ENCODE results near the gene ACOT9.

The ACOT9 gene

DNA sequence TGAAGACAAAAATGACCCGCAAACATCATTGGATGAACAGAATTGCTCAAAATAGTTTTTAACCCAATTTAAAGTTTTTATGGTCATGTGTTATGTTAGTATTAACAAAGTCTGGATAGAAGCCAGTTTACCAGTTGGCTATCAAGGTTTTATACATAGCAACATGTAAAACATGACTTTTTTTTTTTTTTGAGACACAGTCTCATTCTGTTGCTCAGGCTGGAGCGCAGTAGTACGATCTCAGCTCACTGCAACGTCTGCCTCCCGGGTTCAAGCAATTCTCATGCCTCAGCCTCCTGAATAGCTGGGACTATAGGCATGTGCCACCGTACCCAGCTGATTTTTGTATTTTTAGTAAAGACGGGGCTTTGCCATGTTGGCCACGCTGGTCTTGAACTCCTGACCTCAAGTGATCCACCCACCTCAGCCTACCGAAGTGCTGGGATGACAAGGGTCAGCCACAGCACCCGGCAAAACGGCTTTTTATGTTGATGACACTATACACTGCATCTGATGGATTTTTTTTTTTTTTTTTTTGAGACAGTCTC, 43.3 kb upstream of the ACOT9 start:
- TF ChIP-seq, protein P1, sequence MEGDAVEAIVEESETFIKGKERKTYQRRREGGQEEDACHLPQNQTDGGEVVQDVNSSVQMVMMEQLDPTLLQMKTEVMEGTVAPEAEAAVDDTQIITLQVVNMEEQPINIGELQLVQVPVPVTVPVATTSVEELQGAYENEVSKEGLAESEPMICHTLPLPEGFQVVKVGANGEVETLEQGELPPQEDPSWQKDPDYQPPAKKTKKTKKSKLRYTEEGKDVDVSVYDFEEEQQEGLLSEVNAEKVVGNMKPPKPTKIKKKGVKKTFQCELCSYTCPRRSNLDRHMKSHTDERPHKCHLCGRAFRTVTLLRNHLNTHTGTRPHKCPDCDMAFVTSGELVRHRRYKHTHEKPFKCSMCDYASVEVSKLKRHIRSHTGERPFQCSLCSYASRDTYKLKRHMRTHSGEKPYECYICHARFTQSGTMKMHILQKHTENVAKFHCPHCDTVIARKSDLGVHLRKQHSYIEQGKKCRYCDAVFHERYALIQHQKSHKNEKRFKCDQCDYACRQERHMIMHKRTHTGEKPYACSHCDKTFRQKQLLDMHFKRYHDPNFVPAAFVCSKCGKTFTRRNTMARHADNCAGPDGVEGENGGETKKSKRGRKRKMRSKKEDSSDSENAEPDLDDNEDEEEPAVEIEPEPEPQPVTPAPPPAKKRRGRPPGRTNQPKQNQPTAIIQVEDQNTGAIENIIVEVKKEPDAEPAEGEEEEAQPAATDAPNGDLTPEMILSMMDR (IDR thresholded peaks at IDR 0.05; ENCODE audit: insufficient read depth, missing control alignments), result no peak
- no peak for FAIRE-seq
- no peak for DNase-seq (ENCODE audit: insufficient read length, low spot score)

DNA sequence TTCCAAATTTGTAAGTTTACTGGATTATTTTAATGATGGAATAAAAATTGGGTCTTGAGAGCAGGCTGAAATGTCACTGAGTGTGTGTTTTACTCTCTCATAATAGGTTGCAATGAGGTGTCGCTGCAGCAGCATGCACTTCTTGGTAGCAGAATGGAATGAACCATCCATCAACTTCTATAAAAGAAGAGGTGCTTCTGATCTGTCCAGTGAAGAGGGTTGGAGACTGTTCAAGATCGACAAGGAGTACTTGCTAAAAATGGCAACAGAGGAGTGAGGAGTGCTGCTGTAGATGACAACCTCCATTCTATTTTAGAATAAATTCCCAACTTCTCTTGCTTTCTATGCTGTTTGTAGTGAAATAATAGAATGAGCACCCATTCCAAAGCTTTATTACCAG, 42.5 kb upstream of the ACOT9 start:
- DNase-seq (ENCODE audit: insufficient read length, low spot score) (no peak), FAIRE-seq (no peak)
- TF ChIP-seq, protein P1 (IDR thresholded peaks at IDR 0.05; ENCODE audit: insufficient read depth, missing control alignments), result no peak

DNA sequence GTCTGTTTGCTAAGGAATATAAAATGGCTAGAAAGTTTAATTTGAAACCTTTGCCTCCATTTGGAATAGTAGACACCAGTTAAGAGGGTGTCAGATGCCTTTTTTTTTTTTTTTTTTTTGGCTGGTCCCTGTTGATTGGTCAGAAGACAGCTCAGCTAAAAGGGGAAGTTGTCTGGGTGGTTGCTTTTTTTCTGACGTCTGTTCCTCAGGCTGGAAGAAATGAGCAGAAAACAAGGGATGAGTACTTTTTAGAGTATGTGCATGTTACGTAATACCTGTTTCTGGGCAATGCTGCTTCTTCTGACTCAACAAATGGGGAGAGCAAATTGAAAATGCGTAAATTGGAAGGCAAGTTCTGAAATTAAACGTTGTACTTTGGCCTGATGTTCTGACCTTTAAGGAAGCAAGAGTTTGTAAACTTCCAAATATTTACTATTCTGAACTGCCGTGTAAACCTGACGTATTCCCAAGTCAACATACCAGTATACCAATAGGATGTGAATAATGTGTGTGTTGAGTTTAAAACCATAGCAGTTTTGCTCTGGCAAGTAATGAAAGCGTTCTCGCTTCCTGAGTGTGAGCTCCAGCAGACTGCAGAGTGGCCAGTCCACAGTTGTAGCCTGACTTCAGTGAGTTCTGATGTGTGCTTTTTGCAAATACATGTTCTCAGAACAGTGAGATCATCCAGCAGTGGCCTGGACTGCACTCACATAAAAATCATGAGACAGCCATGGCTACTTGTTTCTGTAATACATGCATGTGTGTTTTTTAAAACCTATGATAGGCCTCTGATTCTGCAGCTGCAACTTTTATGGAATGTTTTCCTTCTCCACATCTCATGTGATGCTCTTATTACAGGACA, 41.6 kb upstream of the ACOT9 start:
- DNase-seq (ENCODE audit: insufficient read length, low spot score) (no peak), FAIRE-seq (no peak)
- TF ChIP-seq, protein P1 (IDR thresholded peaks at IDR 0.05; ENCODE audit: insufficient read depth, missing control alignments), result no peak

DNA sequence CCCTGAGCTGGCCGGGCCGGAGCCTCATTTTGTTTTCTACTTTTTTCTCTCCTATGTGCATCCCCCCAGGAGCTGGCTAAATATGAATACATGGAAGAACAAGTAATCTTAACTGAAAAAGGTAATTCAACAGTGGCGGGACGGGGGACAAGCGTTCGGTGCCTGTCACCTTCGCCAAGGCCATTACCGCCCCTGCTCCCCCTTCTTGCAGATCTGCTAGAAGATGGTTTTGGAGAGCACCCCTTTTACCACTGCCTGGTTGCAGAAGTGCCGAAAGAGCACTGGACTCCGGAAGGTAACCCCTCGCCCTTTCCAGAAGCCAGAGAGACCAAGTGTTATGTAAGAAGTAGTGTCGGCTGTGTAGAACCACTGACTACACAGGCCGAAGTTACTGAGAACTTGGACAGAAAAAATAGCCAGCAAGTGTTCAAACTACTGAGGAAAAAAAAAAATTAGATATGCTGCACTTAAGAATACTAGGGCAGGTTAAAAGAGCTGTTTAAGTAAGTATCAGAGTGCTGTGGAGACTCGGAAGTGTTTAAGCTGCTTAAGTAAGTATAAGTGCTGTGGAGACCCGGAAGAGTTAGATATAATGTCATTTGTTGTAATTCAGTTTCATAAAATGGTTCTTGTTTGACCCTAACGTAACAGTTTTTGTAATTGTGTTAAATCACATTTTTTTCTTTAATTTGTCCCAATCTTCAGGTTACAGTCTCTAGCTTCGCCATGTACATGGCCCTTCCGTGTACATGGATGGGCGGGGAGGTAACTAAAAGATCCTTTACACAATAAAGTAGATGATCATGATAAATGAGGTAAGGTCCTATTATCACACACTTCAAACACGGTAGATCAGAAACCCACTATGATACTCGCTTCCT, 40.8 kb upstream of the ACOT9 start:
- FAIRE-seq (no peak), DNase-seq (ENCODE audit: insufficient read length, low spot score) (no peak)
- TF ChIP-seq, protein P1 (IDR thresholded peaks at IDR 0.05; ENCODE audit: insufficient read depth, missing control alignments), result no peak

DNA sequence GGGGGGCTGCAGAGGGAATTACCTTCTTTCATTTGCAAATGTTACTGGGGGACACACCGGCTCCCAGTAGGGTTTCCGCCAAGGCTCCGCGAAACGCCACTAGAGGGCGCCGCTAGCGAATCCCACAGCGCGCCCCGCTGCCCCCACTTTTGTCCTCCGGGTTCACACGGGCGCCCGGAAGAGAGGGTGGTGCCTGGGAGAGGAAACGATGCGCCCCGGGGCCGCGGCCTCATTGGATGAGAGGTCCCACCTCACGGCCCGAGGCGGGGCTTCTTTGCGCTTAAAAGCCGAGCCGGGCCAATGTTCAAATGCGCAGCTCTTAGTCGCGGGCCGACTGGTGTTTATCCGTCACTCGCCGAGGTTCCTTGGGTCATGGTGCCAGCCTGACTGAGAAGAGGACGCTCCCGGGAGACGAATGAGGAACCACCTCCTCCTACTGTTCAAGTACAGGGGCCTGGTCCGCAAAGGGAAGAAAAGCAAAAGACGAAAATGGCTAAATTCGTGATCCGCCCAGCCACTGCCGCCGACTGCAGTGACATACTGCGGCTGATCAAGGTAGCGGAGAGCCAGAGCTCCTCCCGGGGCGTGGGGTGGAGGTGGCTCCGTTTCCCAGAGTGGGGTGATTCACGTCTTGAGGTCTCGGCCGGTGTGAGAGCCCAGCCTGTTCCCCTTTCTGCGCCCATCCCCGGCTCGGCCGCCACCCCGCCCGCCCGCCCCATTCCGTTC, 40.0 kb upstream of the ACOT9 start, which contains the start of gene SAT1:
TSS of gene SAT1 (plus strand) at position 311 of the 726 bp plus-strand sequence. CDS start at position 490, 179 bp downstream.
- no peak for FAIRE-seq
- TF ChIP-seq, protein P1 (IDR thresholded peaks at IDR 0.05; ENCODE audit: insufficient read depth, missing control alignments), result peak; percentile 56
- DNase-seq (ENCODE audit: insufficient read length, low spot score), result peak; percentile 39

DNA sequence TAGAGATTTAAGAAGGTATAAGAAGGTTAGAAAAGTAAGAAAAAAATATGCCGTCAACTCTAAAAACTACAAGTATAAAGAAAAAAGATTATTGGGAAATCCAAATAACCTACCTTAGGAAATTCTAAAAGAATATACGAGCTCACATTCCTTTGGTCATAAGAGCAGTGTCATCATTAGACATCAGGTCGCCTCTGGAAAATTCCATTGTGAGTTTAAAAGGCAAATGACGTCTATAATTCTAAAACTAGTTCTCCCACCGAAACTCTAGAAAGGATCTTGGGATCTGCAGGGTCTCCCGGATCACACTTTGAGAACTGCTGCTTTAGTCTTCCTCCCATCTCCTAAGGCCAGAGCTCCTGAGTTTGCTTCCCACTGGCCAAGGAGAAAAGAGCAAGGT, 39.4 kb upstream of the ACOT9 start:
- no peak for FAIRE-seq
- DNase-seq (ENCODE audit: insufficient read length, low spot score), result no peak
- TF ChIP-seq, protein P1 (IDR thresholded peaks at IDR 0.05; ENCODE audit: insufficient read depth, missing control alignments), result no peak
